ENCODE data around the gene METTL4. TPM values are rescaled to one million over a fixed set of nuclear protein-coding genes. Genes with fewer than 3 reads are reported as not detected.

Gene METTL4
- polyA plus RNA-seq, 1 donor from 2014 or later, result 12.7 TPM

DNA sequence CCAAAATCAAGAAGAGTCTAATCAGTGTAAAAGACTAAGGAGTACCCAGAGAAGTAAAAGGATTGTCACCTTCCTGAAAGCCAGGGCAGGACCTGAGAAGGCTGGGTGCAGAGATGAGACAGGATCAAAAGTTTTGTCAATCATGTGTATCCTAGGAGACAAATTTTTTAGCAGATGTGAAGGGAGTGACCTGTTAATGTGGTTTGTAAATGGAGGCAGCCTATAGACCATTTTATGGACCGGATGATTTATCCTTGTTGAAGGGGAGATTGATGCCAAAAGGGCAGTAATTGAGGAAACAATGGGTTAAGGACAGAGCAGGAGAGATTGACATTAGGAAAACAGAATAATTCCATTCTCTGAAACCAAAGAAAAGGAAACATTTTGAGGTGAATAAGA, 865 bp upstream of the METTL4 start:
- H3K9me3 ChIP-seq (ENCODE audit: low read length), result no peaks in the 10 kb centered on the region
- H3K27me3 ChIP-seq (ENCODE audit: insufficient read depth, low read depth, low read length), result no peaks in the 10 kb centered on the region
- peak overlapping the region; percentile 77 for H3K4me3 ChIP-seq (ENCODE audit: low read length)
- H2AFZ ChIP-seq (ENCODE audit: low read depth, low read length), result no peak overlapping the region
- H3K9ac ChIP-seq (ENCODE audit: low read length), result no peak overlapping the region
- peaks cover 38% of the 10 kb centered on the region for H3K79me2 ChIP-seq (replicated peaks; ENCODE audit: insufficient read depth, low read length)
- H3K27ac ChIP-seq (ENCODE audit: low read length), result no peak overlapping the region
- no peaks in the 10 kb centered on the region for H4K20me1 ChIP-seq (ENCODE audit: insufficient read depth)
- no peaks in the 10 kb centered on the region for H3F3A ChIP-seq (ENCODE audit: insufficient read depth, low read length, poor library complexity, severe bottlenecking)
- no peaks in the 10 kb centered on the region for H3K9me2 ChIP-seq (ENCODE audit: insufficient read depth, low read length)
- H3K36me3 ChIP-seq (ENCODE audit: insufficient read depth, low read length), result no peaks in the 10 kb centered on the region
- H3K4me2 ChIP-seq (ENCODE audit: low read length), result peak overlapping the region; percentile 83
- TF ChIP-seq RAD21 (conservative IDR thresholded peaks at IDR 0.05) (no peak), EZH2 (IDR thresholded peaks at IDR 0.05; ENCODE audit: borderline replicate concordance, insufficient read depth, low read length, poor library complexity, severe bottlenecking) (no peak), POLR2AphosphoS5 (IDR thresholded peaks at IDR 0.05) (no peak), EP300 (conservative IDR thresholded peaks at IDR 0.05; ENCODE audit: poor library complexity, severe bottlenecking) (no peak), SMC3 (conservative IDR thresholded peaks at IDR 0.05; ENCODE audit: poor library complexity) (no peak), MXI1 (conservative IDR thresholded peaks at IDR 0.05; ENCODE audit: poor library complexity, severe bottlenecking) (no peak), TAF1 (IDR thresholded peaks at IDR 0.05; ENCODE audit: low read depth) (no peak)
- TF ChIP-seq, protein P1, sequence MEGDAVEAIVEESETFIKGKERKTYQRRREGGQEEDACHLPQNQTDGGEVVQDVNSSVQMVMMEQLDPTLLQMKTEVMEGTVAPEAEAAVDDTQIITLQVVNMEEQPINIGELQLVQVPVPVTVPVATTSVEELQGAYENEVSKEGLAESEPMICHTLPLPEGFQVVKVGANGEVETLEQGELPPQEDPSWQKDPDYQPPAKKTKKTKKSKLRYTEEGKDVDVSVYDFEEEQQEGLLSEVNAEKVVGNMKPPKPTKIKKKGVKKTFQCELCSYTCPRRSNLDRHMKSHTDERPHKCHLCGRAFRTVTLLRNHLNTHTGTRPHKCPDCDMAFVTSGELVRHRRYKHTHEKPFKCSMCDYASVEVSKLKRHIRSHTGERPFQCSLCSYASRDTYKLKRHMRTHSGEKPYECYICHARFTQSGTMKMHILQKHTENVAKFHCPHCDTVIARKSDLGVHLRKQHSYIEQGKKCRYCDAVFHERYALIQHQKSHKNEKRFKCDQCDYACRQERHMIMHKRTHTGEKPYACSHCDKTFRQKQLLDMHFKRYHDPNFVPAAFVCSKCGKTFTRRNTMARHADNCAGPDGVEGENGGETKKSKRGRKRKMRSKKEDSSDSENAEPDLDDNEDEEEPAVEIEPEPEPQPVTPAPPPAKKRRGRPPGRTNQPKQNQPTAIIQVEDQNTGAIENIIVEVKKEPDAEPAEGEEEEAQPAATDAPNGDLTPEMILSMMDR (IDR thresholded peaks at IDR 0.05; ENCODE audit: poor library complexity, severe bottlenecking), result no peak
- TF ChIP-seq, protein P2, sequence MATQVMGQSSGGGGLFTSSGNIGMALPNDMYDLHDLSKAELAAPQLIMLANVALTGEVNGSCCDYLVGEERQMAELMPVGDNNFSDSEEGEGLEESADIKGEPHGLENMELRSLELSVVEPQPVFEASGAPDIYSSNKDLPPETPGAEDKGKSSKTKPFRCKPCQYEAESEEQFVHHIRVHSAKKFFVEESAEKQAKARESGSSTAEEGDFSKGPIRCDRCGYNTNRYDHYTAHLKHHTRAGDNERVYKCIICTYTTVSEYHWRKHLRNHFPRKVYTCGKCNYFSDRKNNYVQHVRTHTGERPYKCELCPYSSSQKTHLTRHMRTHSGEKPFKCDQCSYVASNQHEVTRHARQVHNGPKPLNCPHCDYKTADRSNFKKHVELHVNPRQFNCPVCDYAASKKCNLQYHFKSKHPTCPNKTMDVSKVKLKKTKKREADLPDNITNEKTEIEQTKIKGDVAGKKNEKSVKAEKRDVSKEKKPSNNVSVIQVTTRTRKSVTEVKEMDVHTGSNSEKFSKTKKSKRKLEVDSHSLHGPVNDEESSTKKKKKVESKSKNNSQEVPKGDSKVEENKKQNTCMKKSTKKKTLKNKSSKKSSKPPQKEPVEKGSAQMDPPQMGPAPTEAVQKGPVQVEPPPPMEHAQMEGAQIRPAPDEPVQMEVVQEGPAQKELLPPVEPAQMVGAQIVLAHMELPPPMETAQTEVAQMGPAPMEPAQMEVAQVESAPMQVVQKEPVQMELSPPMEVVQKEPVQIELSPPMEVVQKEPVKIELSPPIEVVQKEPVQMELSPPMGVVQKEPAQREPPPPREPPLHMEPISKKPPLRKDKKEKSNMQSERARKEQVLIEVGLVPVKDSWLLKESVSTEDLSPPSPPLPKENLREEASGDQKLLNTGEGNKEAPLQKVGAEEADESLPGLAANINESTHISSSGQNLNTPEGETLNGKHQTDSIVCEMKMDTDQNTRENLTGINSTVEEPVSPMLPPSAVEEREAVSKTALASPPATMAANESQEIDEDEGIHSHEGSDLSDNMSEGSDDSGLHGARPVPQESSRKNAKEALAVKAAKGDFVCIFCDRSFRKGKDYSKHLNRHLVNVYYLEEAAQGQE (IDR thresholded peaks at IDR 0.05; ENCODE audit: borderline replicate concordance), result no peak

DNA sequence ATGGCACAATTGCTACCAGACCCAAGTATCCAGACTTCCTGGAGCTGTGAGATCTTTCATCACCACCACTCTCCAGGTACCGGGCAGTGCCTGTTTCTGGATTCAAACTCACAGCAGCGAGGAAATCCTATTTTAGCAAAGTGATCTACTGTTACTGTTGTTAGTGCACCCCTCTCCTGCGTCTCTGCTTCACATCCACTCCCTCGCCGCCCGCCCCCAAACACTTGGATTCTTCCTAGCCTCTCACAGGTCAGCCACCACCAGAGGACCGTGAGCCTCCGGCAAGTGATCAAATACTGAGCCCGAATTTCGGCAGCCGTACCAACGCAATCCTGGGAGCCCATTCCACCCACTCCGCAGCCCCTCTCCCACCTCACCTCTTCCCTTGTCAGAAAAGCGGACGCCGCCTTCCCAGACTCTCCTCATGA, 519 bp downstream of the METTL4 start:
- H4K20me1 ChIP-seq (ENCODE audit: insufficient read depth), result no peaks in the 10 kb centered on the region
- peaks cover 38% of the 10 kb centered on the region for H3K79me2 ChIP-seq (replicated peaks; ENCODE audit: insufficient read depth, low read length)

More for the DNA sequence above, 519 bp downstream of the METTL4 start:
- peak overlapping the region; percentile 93 for H3K27ac ChIP-seq (ENCODE audit: low read length)
- H3K4me2 ChIP-seq (ENCODE audit: low read length), result peak overlapping the region; percentile 36
- no peaks in the 10 kb centered on the region for H3K9me2 ChIP-seq (ENCODE audit: insufficient read depth, low read length)
- no peaks in the 10 kb centered on the region for H3K36me3 ChIP-seq (ENCODE audit: insufficient read depth, low read length)
- H3K27me3 ChIP-seq (ENCODE audit: insufficient read depth, low read depth, low read length), result no peaks in the 10 kb centered on the region
- H2AFZ ChIP-seq (ENCODE audit: low read depth, low read length), result peak overlapping the region; percentile 59
- H3F3A ChIP-seq (ENCODE audit: insufficient read depth, low read length, poor library complexity, severe bottlenecking), result no peaks in the 10 kb centered on the region
- H3K9ac ChIP-seq (ENCODE audit: low read length), result peak overlapping the region; percentile 87
- H3K4me3 ChIP-seq (ENCODE audit: low read length), result peak overlapping the region; percentile 77
- TF ChIP-seq SMC3 (conservative IDR thresholded peaks at IDR 0.05; ENCODE audit: poor library complexity) (peak; percentile 38), EZH2 (IDR thresholded peaks at IDR 0.05; ENCODE audit: borderline replicate concordance, insufficient read depth, low read length, poor library complexity, severe bottlenecking) (no peak)
- TF ChIP-seq, protein P1 (IDR thresholded peaks at IDR 0.05; ENCODE audit: poor library complexity, severe bottlenecking), result peak; percentile 42
- TF ChIP-seq, protein P2 (IDR thresholded peaks at IDR 0.05; ENCODE audit: borderline replicate concordance), result peak; percentile 73
- H3K9me3 ChIP-seq (ENCODE audit: low read length), result no peaks in the 10 kb centered on the region

Data from neural cell (in vitro differentiated cells).